ENCODE results near the gene PARD6A. TPM values are rescaled to one million over a fixed set of nuclear protein-coding genes. Genes with fewer than 3 reads are reported as not detected.

The PARD6A gene
- polyA plus RNA-seq, 1 donor = 2.2 TPM

GRCh38 chr16:67666559-67667452 is 6.0 kb downstream of the PARD6A start, which contains the start of the genes C16orf86 and ENKD1:
C16orf86 (plus strand) TSS chr16:67666814; CDS start chr16:67666971, 157 bp downstream.
ENKD1 (minus strand) TSS chr16:67666750; CDS start chr16:67666442, 308 bp downstream.
- peak; percentile 80 for DNase-seq

- no peak for DNase-seq
These were observed 6.7 kb downstream of the PARD6A start for GRCh38 chr16:67667453-67667816.

GRCh38 chr16:67667817-67668494 is 7.2 kb downstream of the PARD6A start:
- DNase-seq = peak; percentile 86

GRCh38 chr16:67668495-67669157 is 7.9 kb downstream of the PARD6A start:
- no peak for DNase-seq

- DNase-seq = no peak
These were observed 8.8 kb downstream of the PARD6A start for GRCh38 chr16:67669499-67670101.

- no peak for DNase-seq
These were observed 11.5 kb downstream of the PARD6A start for GRCh38 chr16:67672306-67672705.

- no peak for DNase-seq
These were observed 12.2 kb downstream of the PARD6A start for GRCh38 chr16:67672739-67673662.

GRCh38 chr16:67673712-67674580 is 13.2 kb downstream of the PARD6A start:
- DNase-seq = no peak

GRCh38 chr16:67674851-67675578 is 14.3 kb downstream of the PARD6A start:
- DNase-seq = no peak

- DNase-seq = no peak
These were observed 14.8 kb downstream of the PARD6A start for GRCh38 chr16:67675579-67675935.

GRCh38 chr16:67675999-67676398 is 15.2 kb downstream of the PARD6A start:
- no peak for DNase-seq

- no peak for DNase-seq
These were observed 15.8 kb downstream of the PARD6A start for GRCh38 chr16:67676516-67676915.

GRCh38 chr16:67676939-67677338 is 16.2 kb downstream of the PARD6A start:
- DNase-seq = no peak

- DNase-seq = no peak
These were observed 17.0 kb downstream of the PARD6A start for GRCh38 chr16:67677712-67678111.

- DNase-seq = no peak
These were observed 17.7 kb downstream of the PARD6A start for GRCh38 chr16:67678354-67679023.

GRCh38 chr16:67679935-67680897 is 19.5 kb downstream of the PARD6A start:
- no peak for DNase-seq

- no peak for DNase-seq
These were observed 23.0 kb downstream of the PARD6A start for GRCh38 chr16:67683767-67684166.

Measured in left kidney (tissue), 2 donors.